ENCODE results near the gene CPEB4.

The CPEB4 gene

DNA sequence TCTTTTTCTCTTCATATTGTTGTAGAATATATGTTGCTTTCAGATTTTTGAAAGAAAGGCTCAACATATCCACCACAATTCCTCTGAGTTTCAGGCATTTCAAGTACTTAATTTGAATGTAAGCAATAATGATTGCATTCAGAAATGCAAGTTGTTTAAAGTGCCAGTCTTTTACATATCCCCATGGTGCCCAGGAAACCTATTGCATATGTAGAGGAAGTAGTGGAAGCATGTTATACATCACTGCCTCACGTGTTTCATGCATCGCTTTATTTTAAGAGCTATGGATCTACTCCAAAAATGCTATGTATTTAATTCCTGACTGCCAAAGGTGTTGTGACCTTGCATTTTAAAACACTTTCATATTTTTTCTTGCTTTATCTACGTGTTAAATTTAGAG, 28.1 kb downstream of the CPEB4 start:
- DNase-seq, result no peak

DNA sequence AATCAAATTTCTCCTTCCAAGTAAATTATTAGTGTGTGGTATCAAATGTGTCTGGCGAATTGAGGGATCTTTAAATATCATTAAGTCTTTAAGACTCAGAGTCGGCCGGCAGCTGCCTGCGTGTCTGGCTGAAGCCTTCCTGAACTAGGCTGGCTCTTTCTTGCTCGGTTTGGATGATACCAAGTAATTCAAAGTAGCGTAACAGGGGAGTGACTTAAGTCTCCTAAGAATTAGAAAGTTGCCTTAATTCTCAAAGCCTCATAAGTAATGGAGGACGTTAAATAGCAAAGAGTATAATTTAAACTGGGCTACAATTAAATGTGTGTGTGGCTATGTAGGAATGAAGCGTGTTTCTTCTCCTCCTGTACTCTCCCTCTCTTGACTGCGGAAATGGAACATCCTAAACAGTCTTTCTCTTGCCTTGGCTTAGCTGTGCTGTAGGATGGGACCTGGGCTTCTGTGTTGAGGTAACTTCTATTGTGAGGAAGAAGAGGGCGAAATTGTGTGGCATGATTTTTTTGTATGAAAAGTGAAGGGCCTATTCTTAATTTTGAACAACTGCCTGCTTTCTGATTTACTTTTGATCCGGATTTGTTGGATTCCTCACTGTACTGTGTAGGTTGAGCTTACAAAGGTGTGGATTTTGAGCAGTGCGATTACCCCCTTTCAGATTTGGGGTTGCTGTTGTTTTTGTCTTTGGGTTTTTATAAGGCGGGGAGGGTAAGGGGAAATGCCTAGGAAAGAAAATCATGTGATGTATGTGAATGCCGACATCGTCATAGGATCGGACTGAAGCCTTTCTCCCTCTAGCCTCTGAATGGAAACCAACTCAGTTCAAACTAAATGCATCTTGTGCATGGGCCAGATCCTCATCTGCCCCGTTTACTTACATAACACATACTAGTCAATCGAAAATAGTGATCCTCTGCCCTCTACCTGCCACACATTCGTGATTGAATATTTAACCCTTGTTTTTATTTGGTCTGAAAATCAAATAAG, 29.9 kb downstream of the CPEB4 start:
- DNase-seq, result peak; percentile 69

DNA sequence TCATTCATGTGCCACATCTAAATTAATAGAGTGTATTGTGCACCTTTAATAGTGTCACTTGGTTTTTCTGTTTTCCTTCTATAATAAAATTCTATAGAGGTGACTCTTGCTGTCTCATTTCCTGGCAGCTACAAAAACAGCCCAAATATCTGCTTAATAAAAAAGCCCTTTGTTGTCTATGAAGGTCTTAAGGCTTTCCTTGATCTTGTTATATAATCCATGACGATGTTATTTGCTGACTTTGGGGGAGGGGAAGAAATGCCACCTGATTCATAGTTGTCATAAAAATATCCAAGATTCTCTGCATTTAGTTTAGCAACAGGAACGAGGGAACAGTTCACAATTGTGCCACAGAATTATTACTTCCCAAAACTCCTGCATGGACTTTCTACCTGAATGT, 31.3 kb downstream of the CPEB4 start:
- no peak for DNase-seq

DNA sequence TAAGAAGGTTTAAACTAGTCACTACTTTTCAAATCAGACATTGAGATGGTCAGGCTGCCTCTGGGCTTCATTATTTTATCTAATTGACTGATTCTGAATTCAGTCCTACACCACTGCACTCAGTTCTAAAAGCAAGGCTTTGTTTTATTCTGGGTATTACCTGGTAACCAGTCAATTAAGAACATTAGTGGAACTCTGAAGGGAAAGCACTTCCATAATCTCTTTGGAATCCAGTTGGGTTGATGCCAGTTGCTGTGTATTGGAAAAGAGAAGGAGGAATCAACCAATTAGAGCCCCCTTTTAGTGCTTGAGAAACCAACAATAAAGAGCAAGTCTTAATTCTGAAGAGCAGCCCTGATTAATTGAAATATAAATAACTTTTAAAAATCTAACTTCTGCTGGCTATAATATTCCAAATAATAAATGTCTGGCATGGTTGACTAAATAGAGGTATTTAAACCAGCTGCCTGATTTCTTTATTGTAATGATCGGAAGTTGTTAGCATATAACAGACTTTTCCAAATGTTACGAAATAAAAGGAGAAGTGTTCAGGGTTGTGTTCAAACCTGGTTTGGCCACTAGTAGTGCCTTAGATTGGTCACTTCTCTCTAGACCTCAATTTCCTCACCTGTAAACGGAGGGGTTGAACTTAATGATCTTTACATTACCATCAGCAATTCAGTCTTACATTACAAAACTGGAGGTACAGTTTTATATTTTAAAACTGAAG, 32.0 kb downstream of the CPEB4 start:
- DNase-seq, result no peak

DNA sequence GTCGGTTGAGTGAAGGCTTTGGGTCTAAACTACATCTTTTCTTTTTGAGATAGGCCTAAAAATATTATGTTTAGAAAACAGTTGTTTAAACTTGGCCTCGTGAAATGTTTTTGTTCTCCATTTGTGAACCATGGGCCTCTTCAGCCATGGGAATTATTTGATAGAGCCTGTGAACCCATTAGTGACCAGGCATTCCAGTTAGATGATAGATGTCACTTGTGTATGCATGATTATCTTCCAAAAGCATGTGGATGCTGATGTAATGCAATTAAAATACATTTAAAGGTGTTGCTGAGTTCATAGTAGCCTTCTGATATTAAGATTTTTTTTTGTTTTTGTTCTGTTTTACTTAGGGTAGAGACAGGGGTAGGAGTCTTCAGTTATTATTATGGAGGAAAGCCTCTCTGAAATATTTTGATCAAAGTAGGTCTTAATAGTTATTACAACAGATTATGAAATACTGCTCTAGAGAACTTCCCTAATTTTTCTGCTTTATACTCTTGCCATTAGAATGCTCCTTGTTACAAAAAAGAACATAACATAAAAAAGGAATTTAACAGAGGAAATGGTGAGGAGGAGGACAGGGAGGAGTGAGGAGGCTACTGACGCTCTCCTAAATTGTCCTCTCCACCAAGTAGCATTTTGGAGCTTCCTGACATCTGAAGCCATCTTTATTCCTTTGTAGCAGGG, 32.9 kb downstream of the CPEB4 start:
- DNase-seq, result no peak

DNA sequence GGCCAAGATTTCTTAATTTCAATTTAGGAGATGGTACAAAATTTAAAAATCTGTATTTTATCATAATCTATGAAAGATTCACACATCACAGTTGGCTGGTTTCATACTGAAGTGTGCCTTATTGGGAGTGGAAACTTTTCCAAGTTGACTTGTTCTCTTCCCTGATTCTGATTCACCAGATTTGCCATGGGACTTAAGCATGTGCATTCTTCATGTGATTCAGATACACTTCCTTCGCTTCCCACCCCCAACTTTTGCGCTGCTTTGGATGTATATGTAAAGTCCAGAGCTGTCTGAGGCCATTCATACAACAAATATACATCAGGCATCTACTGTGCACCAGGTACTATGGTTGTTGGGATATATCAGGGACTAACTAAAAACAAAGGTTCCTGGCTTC, 34.4 kb downstream of the CPEB4 start:
- DNase-seq, result no peak

DNA sequence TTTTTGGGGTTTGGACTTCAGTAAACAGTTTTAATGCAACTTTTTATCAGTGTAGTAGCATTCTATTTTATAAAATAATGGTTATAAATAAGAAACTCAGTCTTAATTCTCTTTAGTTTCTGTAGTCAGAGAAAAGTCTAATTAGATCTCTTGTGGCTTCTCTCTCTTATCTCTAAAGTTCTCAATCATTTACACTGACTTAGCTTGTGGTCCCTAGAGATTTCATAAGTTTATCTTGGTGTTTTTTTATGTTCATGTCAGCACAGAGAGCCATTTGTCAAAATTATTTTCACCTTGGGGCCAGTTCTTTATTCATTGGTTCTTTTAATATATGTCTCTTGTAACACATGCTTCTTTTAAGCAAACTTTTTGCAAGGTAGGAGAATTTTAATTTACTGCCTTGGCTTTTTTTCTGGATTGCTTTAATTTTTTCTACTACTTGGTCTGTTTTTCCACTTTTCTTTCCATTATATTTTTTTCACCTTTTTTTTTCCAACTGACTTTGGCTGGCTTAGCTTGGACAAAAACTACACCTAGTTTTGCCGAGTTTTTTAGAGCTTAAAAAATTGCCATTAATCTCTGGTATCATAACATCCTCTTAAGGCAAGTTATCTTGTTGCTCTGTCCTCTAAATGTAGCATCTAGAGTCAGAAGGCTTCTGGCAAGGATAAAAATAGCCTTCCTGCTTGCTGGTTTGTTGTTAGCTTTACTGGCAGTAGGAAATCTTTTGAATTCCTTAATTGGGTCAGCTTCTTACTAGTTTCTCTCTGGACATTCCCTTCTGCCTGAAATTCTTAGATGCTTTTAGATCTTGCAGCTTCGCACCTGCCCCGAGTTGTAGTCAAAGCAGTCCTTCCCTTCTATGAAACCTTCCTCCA, 35.3 kb downstream of the CPEB4 start:
- no peak for DNase-seq

DNA sequence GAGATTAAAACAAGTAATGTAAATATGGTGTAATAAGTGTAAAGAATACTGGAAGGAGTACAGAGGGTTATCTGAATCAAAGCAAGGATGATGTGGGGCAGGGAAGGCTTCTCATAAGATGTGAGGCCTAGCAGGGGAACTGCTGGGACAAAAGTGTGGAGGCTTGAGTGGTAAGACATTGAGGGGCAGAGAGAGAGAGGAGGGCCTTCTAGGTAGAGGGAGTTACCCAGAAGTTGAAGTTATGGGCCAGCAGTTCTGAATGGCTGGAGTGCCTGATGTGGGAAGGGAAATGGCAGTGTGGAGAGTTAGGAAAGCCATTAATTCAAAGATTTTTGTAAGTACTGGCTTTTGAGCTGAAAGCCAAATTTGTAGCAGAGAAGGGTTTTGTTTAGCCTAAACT, 36.8 kb downstream of the CPEB4 start:
- no peak for DNase-seq

DNA sequence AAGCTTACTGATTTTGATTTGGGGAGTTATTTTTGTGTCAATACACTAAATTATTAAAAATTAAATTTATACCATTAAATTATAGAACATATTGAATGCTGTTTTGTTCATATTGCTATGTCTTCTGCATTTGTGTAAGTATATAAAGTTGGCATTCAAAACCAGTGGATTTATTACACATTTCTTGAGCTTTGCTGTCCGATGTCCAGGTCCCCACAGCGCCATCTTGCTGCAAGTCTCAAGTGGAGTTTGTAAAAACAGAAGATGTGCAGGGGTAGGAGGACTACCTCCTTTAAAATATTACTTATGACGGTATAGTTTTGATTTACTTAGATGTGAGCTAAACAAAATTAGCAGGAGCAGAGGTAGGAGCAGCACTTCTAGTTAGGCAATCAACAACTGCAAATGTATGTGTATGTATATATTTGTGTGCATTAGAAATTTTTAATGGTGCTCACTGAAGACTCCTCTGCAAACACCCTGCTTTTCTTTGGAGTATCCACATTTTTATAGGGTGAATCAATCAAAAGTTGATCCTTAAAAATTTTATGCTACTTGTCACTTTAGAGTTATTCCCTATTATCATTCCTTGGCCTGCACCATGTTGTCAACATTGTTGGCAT, 37.4 kb downstream of the CPEB4 start:
- DNase-seq, result no peak

DNA sequence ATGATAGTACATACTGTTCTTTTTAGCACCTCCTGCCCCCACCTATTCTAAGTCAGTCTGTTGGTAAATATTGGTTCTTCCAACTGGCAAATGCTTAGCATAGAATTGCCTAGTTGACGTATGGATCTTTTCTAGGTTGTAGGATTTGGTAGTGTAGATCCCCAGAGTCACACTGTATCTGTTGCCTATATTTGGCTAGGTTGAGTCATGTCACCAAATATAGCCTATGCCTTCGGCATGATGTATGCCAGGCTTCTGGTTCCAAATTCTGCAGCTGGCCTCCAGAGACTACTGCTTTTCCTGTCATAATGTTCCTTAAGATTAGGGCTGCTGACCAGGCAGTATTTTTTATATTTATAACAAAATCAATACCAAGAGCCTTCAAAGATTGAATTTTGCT, 38.2 kb downstream of the CPEB4 start:
- DNase-seq, result no peak

DNA sequence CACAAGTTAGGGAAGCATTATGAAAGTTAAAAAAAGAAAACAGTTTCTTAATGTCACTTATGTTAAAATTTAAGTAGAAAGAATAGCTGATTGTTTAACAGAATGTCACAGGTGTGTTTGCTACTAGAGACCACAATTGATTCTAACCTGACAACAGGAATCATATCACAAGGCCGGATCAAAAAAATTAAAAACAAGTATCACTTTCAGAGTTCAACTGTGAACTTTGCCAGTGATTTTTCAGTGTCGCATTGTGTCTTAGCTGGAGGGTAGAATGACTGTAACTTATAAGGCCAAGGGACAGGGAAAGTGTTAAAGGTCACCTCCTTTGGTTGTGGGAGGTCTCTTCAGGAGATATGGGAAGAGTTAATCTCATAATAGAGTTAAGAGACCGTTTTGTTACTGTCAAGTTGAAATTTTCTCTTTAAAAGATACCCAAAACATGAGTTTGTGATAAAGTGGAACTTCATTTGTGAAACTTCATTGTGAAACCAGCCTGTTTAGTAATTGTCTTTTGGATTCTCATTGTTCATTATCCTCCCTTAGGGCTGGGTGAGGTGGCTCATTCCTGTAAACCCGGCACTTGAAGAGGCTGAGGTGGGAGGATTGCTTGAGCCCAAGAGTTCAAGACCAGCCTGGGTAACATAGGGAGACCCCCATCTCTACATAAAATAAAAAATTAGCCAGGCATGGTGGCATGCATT, 40.9 kb downstream of the CPEB4 start:
- DNase-seq, result no peak

DNA sequence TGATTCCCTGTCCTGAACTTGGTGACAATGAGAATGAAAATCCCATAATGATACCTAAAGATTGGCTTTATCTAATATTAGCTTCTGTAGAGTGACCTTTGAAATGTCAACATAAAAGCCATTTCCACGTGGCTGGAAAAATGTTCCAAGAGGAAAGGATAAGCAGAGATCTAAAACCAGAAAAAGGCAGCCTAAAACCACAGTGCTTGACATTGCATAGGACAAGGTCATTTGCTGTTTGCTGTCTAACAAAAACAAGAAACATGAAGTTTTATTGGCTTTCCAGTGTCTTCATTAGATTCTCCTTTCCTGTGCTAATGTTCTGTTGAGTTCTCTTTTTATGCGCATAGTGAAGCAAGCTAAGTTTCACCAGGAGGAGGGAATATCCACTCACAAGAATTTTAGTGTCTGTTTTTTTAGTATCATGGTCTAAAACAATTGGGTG, 44.6 kb downstream of the CPEB4 start:
- no peak for DNase-seq

DNA sequence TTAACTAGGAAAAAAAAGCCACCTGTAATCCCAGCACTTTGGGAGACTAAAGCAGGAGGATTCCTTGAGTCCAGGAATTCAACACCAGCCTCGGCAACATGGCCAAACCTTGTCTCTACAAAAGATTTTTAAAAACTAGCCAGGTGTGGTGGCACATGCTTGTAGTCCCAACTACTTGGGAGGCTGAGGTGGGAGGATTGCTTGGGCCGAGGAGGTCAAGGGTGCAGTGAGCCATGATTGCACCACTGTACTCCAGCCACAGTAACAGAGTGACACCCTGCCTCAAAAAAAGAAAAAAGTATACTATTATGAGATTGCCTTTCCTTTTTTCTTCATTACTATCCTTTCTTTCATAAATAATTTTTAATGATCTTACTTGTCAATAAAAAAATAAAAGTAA, 45.8 kb downstream of the CPEB4 start:
- DNase-seq, result no peak

DNA sequence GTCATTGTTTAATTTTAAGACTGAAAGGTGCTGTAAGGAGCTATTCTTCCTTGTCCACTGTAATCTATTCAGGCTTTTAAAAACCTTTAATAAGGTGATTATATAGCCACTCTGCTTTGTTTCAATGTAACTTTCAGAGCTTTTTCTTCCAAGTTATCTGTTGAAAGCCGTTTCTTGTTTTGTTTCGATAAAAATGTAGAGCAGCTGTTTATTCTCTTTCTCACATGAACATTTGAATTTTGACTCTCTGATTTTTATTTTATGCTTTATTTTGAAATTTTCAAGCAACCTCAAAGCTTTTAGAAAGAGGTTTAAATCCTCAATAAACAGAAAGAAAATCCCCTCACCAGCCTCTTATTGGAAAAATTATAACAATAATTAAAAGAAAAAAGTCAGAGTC, 47.2 kb downstream of the CPEB4 start:
- DNase-seq, result no peak

DNA sequence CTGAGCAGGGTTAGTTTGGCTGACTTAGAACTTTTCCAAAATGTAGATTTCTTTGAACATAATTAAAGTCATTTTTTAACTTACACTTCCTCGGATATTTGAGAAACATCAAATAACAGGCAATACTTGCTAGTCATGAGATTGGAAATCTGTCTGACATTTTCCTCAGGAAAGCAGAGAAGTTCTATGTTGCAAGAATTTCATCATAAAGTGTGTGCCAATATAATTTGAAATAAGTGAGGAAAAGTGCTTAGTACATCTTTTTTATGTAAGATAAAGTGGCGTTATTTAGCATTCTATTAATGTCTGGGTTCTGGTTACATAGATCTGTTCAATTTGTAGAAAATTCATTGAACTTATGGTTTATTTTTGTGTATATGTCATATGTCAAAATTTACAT, 52.1 kb downstream of the CPEB4 start:
- no peak for DNase-seq

DNA sequence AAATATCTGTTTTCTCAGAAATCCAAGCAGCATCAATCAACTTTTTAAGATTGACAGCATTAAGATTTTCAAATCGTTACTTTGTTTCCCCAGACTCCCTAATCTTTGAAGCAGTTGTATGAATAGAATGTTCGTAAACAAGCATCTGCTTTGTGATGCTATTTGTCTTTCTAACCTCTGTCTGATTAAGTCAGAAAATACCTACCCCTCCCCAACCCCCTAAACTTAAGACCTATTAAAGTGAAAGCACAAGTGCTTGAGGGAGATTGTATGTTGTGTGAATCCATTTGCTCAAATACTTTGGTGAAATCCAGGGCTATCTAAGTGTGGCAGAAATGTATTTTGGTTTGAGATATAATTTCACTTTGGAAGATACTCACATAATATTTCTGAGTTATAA, 53.0 kb downstream of the CPEB4 start:
- DNase-seq, result no peak

DNA sequence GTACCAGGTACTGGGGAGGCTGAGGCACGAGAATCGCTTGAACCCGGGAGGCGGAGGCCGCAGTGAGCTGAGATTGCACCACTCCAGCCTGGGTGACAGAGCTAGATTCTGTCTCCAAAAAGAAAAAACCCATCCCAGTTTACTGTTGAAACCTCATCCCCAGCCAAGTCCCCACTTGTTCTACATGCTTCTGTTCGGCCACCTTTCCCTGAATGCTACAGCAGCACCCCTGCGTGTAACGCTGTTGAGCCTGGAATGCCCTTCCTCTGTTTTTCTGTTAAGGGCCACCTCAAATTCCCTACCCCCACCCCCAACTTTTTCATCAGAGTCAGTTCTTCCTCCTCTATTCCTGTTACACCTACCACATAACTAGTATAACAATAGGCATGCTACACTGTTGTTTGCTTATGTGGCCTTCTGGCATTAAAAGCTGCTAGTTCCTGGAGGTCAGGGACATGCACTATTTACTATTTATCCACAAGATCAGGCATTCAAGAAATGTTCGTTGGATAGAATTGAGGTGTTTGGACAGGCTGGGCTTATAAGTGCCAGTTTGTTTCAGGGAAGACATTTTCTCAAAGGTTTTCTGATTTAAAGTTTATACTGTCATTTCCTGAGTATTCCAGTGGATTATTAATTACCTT, 53.7 kb downstream of the CPEB4 start:
- no peak for DNase-seq

DNA sequence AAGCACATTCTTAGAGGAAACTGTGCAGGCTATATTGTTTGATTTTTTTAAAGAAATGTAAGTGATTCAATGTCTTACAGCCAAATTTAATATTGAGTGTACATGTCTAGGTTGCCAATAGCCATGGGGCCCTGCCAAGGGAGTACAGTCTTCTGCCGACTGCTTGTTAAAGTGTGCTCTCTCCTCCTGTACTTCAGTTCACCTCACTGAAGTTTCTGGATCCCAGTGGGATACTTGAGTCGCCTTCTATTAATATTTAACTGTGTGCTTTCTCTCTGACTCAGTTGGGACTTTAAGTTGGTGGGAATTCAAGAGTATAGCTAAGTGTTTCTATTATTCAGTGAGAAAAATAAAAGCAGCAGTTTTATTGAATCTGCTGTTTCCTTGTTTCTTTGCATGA, 56.4 kb downstream of the CPEB4 start:
- DNase-seq, result no peak

DNA sequence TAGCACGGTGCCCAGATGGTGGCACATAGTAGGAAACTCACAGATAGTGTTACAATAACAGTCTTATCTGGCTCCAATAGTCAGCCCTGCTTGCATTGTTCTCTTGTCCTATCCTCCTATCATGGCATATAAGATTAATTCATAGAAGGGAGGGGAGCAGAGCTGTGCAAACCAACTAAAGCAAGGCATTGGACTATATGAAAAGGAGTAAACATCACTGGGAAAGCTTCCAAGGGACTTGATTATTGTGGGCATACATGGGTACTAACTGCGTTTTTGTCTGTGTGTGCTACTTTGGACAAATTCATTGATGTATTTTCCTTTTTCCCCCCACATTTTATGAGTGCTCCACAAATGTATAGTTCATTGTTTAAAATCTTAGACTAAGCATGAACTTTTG, 57.0 kb downstream of the CPEB4 start:
- DNase-seq, result no peak

DNA sequence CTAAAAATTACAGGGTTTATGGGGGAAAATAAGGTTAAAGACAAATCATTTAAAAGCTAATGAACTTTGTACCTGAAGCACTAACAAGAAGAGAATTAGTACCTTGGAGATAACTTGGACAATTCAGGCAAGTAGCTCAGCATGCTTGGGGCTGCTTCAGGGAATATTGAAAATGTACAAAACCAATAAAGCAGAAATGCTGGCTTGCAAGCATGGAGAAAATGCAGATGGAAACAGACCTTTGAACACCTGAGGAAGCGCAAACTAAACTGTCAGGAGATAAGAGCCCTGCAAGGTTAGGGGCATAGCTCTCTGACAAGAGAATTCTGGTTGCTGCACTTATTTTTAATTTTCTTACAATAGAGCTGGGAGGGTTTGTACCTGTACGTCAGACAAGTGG, 58.2 kb downstream of the CPEB4 start:
- no peak for DNase-seq

DNA sequence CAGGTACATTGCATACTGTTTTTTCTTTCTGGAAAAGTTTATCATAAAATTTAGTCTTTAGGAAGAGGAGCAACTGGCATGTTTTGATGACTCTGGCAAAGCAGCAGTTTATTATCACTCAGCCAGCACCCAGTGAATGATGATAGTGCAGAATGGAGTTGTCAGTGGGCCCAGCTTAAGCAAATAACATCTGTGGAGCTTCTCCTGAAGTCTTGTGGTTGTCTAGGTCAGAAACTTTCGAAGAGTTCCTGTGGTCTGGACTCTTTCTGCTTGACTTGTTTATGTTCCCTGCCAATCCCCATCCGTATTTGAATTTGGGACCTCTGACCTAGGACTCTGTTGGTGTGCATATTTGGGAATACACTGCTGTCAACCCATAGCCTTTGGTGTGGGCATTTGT, 62.7 kb downstream of the CPEB4 start:
- no peak for DNase-seq
